ENCODE measurements around the gene SP6.
A peak's percentile ranks its signal among the peaks of the same experiment; 100 is the strongest.

SP6 gene

DNA sequence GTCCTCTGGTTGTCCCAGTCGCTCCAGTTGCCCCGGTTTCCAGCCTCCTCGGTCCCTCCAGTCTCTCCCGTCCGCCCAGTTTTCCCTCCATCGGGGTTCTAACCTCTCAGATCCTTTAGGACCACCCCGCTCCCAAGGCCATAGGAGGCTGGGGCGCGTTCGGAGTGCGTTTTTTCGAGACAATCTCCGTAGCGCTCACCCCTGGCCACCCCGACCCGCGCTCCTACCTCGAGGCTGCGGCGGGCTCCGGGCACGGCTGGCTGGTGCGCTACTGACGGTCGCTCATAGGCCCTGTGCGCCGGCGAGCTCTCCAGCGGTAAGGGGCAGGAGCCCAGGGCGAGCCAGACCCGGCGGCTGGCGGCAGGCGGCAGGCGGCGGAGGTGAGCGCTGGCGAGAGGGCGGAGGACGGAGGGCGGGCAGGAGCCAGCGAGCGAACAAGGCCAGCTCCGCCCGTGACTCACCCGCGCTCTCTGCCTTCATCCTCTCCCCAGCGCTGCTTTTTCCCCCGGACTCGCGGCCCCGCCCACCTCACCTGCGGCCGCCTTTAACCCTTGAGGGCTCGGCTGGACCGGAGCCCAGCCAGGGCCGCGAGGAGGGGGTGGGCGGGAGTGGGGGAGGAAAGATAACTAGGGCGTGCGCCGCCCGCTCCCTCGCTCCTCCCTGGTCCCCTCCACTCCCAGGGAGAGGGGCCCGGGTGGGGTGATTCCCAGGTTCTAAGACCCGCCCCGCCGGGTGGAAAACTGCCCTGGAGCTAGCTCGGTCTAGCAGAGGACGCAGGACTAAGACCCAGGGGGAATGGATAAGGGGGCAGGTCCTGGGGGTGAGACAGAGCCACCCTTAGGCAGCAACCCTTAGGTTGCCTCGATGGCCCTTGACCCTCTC is at the start of gene SP6:
SP6 (minus strand) TSS at position 472 of the 882 bp plus-strand sequence. CDS start 2,734 bp downstream, outside the sequence.
- DNase-seq (ENCODE audit: low spot score), result no peak

DNA sequence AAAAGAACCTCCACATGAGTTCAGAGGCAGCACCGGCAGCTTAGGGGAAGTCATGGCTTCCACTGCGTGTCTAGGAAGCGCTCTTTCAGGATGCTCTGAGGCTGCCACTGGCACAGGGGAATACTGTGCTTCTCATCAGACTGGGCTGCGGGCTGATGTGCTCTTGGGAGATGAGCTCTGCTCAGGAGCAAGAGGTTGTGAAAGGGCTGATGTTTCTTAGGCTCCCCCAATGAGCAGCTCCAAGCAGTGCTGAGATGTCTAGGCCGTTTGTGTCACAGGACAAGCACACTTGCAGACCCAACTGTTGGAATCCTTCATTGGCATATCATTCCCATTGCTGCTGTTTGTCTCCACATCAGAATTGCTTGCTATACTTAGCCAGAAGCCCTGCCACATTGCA is 48.7 kb upstream of the SP6 start:
- DNase-seq (ENCODE audit: low spot score), result no peak

DNA sequence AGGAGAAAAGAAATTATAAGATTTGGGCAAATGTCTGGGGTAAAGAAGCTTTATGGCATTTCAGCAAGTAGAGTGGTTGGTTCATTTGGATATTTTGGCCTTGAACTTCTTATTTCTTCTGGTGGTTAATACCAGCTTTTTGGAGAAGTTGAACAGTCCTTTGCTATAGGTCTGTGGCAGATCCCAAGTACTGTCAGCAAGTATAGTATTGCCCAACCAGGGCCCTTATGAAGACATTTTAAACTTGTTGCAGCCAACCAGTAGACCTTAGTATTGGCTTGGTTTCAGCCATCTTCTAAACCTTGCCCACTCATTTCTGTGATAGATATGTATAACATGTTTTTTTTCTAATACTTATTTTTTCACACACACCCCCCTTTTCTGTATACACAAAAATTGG is 47.3 kb upstream of the SP6 start:
- DNase-seq (ENCODE audit: low spot score), result no peak

DNA sequence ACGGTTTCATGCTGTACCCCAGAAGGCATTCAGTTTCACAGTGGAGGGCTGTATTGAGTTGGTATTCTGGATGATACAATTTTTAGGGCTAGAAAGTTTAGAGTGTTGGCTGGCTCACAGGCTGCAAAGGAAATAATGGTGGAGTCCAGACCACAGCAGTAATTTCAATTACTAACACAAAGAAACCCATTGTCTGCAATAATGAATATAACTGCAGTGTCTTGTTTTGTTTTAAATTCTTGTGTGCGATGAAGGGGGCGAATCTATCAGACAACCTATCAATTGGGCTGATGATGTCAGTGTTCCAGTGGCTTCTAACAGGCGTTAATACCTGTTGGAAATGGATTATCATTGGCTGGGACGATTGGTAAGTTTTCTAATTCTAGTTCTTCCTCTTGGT is 46.6 kb upstream of the SP6 start:
- no peak for DNase-seq (ENCODE audit: low spot score)

DNA sequence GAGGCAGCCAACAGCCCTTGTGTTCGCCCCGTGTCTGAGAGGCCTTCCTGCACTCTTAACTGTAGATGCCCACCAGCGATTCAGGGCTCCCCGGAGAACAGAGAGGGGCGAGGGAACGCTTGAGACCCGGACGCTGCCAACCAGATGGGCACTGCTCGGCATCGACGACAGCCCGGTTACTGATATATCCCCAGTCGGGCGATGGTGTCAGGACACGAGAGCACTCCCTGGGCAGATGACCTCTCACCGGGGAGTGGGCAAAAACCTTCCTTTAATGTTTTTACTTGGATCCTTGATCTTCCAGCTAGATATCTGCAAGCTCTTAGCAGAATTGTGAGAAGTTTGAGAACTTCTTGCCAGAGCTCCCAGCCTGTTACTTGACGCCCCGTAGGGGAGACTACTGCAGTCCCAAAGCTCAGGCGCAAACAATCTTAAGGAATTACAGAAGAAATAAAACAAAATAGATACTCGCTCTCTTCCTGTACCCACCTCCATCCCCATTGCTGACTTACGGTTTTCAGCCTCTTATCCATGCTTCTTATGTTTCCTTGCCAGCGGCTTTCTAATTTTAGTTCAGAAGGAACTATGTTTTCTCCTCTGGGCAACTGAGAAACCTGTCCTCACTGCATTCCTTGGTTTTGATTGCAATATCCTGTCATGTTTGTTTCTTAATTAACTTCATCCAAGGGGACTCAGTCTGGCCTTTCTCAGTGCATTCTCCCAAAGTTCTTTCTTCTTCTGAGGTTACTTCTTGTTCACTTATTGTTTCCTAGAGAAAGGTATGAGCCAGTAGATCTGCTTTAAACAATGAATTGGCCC is 45.9 kb upstream of the SP6 start:
- no peak for DNase-seq (ENCODE audit: low spot score)

DNA sequence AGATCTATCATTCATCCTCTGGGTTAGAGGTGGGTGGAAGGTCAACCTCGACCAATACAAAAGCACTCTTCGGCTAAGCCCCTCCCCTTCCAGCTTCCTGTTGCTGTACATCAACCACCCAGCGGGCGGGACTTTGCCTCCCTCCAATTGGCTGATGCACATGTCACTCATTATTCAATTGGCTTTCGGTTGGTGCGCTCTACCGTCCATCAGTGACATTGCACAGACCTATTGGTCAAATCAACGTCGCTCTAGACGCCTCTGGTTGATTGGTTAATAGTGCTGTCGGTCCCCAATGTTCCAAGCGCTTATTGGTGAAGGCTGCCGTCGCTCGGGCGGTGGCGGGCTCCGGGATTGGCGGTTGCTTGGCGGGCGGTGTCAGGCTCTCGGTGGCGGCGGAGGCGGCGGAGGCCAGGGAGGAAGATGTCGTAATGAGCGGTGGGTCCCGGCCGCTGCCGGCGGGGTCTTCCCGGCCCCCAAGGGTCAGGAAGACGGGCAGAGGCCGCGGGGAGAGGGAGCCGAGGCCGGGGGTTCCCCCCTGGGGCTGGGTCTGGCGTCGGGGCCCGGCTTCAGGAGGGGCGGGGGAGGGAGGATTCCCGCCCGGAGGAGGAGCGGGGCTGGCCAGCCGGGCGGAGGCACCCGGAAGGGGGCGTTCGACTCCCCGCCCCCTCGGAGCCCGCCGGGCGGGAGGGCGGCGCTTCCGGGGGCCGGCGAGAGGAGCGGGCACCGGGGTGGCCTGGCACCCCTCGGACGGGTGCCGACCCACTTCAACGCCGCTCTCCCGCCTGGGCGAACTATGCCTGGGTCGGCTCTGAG is 45.1 kb upstream of the SP6 start, which contains the start of gene SP2:
SP2 (plus strand) TSS at position 381 of the 816 bp plus-strand sequence; CDS start at position 432, 51 bp downstream.
- DNase-seq (ENCODE audit: low spot score), result peak; percentile 100

DNA sequence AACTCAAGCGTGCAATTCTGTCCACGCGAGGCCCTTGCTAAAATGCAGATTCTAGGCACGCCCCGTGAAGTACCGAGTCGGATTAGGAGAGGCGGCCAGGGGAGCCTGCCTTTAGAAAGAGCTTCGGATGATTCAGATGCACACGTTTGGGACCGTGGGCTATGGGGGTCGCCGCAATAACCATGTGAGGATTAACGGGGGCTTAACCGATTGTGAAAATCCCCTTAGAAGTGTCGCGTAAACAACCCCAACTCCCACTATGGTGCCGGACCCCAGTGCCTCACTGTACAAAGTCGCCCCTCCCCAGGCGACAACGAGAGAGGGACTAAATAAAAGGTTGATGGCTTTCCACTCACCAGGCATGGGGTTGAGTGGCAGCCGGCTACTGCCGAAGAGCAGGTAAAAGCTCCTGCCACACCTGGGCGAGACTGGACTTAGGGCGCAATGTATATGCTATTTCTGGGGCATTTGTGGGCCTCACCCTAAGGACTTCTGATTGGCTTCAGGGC is 44.4 kb upstream of the SP6 start:
- no peak for DNase-seq (ENCODE audit: low spot score)

DNA sequence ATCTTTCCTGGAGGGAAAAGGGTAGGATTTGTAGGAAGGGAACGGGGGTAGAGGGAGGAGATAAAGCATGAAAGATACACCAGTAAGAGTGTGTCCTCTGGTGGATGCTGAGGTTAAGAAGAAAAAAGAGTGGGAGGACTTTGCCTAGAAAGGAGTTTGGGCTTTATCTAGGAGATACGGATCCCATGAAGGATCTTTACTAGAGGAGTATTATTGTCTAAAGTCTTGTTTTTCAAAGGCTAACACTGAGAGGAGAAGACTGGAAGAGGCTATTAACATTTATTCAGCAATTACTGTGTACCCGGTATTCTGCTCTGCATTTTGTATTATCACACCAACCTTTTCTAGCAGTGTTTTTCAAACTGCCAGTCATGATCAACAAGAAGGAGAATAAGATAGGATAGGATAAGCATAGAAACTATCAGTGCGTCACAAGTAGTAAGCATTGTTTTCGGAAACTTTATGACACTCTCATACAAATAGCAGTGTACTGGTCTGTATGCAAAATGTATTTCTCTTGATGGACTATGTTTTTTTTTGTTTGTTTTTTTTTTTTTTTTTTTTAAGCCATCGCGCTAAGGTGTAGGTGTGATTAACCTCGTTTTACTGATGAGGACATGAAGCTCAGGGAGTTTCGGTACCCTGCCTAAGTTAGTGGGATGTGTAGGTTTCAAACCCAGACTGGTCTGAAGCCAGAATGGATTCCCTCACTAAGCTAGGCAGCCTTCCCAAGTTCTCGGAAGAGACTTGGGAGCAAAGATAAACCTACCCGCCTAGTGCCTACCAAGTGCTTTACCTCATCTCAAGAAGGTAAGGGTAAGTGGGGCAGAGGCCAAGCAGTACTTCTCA is 43.8 kb upstream of the SP6 start:
- DNase-seq (ENCODE audit: low spot score), result no peak

DNA sequence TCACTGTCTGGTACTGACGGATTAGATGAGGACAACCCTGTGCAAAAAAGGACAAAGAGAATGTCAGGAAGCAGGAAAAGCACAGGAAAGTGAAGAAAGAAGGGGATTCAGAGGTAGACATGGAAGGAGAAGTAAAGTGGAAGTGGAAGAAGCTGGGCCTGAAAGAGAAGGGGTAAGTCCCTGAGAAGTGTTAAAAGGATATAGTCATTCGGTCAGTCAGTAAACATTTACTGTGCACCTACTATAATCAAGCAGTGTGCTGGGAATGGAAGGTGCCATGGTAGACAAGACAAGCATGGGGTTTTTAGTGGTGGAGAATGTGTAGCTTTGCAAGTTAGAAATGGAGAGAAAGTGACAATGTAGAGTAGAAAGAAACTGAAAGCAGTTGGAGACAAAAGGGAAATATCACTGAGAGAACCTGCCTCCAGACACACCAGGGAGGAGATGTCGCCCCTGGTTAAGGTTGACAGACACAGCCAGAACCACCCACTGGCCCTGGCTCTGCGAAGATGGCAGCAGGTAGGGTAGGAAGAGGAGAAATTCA is 40.7 kb upstream of the SP6 start:
- no peak for DNase-seq (ENCODE audit: low spot score)

DNA sequence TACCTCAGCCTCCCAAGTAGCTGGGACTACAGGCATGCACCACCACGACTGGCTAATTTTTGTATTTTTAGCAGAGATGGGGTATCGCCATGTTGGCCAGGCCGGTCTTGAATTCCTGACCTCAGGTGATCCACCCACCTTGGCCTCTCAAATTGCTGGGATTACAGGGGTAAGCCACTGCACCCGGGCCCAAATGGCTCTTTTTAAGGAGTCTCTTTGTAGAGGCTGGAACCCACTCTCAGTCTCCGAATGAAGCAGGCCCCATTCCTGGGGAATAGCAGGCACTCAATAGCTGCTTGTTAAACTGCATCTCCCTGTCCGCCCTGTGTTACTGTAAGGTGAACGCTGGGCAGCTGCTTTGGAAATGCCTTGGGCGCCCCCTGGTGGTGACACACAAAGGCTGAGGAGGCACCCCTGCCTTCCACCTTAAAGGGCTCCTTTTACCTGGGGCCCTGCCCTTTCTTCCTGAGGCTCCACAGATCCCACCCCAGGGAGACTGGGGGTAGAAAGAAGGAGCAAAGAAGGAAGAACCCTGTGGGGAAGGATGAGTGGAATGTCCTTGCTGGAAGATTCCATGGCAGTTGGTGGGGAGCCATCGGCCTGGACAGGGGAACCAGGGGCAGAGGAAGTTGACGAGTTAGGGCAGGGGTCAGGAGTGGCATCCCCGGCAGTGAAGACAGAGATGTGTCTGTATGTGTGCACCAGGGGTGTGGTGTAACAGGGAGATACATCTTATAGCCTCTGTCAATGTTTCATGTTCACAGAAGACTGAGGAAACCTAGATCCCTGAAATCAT is 39.0 kb upstream of the SP6 start:
- DNase-seq (ENCODE audit: low spot score), result peak; percentile 87

DNA sequence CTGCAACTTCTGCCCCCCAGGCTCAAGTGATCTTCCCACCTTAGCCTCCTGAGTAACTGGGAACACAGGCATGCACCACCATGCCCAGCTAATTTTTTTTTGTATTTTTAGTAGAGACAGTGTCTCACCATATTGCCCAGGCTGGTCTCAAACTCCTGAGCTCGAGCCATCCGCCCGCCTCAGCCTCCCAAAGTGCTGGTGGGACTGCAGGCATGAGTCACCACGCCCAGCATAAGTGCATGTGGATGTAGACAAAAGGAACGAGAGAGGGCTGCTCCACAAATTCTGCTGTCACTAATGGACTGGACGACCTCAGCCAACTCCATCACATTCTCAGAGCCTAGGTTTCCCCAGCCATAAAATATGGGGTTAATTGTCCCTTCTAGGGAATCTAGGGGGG is 37.3 kb upstream of the SP6 start:
- DNase-seq (ENCODE audit: low spot score), result no peak

DNA sequence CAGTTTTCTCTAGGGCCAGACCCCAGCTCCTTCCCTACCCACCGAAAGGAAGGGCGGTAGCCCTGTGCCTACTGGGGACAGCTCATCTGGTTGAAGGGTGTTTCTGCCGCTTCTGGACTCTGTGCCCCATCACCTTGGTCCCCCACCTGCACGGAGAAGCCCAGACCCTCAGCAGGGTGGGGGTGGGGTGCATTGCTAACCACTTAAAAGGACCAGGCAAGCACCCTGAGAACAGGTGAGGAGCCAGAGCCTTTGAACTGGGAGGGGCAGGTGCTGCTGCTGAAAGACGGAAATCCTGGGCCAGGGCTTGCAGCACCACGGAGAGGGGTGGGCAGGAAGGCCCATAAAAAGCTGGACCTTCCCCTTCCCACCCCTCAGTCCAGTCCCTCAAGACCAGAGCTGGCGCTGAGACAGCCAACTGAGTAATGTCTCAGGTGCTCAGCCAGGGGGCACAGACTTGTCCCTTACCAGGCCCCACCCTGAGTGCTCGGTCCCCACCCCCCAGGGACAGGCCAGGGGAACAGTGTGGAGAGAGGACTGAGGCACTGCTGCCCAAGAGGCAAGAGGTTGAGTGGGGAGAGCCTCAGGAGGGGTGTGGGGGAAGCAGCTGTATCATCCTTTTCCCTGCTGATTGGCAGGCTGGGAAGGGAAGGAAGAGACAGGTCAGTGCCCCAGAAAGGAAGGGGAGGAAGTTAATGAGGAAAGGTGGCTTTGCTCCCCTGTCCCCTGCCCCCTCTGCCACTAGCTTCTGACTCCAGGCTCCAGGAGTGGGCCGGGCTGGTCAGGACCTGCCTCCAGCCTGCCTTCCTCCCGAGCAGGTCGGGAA is 34.2 kb upstream of the SP6 start:
- DNase-seq (ENCODE audit: low spot score), result no peak

DNA sequence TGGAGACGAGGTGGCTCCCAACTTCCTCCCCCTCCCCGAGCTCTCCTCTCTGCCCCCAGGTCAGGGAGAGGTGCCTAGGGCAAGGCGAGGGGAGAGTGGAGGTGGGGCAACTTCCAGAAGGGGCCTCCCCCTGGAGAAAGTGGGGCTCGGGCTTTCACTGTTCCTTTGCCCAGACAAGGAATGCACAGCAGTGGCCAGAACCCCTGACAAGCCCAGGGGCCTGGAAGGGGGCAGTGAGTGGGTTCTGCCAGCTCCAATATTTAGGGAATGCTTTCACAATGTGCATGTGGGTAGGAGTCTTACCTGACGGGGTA is 33.4 kb upstream of the SP6 start:
- DNase-seq (ENCODE audit: low spot score), result no peak

DNA sequence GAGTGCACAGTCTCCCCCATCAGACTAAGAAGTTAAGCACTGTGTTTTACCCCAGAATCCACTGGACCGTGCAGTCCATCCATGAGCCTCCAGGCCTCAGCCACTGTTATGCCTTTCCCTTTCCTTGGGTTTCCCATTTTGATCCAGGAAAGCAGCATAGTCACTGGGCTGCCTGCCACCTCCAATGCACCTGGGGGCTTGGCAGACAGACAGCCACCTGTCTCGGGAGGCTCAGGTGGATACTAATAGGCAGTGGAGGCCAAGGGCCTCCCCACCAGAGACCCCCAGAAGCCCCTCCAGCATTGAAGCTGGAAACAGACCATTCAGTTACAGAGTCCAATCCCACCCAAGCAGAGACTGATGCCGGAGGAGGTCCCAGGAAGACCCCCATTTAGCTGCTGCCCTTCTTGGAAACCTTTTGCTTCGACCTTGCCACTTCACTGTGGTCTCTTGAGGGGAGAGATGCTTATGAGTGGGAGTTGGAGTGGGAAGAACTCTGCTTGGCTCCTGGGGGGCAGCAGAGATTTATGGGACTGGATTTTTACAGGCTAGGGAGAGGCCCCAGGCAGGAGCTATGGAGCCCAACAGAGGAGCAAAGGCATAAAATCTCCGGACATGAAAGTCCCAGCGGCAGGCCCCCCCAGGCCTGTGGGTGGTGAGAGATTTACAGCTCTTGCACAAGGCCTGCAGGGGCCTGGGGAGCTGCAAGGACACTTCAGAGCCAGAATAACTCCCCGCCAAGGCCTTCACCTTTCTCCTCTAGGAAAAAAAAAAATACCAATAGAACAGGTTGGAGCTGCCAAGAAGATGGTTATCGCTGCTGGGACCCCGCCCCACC is 32.8 kb upstream of the SP6 start:
- DNase-seq (ENCODE audit: low spot score), result no peak

DNA sequence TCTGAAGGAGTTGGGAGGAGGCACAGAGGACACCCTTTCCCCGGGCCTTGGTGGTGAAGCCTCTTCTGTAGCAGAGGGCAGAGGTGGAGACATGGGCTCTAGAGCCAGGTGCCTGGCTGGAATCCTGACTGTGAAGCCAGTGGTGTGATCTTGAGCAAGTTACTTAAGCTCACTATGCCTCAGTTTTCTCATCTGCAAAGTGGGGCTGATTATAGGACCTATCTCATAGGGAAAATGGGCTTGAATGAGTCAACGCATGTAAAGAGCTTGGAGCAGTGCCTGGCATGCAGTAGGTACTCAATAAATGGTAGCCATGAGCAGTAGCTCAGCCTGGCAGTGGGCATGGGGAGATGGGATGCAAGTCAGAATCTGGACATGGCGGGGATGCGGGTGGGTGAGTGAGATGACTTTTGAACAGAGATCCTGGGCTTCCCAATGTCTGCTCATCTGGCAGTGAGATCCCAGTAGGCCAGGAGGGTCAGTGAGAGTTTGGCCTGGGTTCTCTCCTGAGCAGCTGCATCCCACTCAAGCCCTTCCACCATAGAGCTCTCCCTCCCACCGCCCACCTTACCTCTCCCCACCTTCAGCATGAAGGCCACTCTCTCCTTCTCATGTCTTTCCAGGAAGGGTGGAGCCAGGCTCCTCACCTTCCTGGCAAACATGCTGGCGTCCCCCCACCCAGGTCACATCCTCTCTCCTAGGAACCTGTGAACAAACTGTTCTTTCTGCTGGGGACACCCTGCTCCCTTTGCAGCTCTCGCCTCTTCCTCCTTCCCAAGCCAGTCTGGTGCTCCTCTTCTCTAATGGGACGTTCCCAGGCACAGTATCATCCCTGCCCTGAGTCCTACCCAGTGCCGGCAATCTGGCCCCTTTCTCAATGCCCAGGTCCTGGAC is 32.0 kb upstream of the SP6 start:
- no peak for DNase-seq (ENCODE audit: low spot score)

DNA sequence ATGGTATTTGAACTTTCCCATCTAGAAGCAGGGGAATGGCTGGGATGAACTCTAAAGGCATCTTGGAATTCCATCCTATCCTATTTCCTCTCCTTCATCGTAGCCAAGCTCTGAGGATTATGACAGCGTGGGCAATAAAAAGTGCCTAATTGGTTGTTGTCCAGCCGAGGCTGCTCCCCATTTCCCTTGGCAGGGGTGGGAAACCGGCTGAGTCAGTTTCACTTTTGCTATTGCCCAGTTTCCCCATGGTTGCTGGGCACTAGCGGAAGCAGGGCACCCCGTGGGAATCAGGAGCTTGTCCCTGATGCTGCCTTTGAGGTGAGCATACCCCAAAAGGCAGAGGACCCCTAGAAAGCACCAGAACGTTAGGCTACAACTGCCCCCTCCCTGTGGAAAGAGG is 31.3 kb upstream of the SP6 start:
- DNase-seq (ENCODE audit: low spot score), result no peak

DNA sequence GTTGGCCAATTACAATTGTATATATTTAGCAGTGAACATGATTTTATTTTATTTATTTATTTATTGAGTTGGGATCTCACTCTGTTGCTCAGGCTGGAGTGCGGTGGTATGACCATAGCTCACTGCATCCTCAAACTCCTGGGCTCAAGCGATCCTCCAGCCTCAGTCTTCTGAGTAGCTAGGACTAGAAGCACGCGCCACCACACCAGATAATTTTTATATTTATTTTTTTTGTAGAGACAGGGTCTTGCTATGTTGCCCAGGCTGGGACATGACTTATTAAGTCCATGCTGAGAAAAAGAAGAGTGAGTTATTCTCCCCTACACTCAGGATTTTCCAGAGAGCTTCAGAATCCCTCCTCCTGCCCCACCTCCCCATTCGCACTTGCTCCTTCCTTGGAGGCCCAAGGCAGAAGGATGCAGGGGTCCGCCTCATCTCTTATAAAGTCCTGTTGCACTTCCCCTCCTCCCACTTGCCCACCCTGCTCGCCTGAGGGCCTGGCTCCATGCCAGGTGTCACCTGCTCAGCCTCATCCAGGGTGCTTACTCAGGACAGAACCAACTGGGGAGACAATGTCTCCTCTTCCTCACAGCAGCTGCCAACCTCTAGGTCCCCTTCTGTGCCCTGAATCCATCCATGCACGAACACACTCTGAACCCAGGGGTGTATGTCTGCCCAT is 29.0 kb upstream of the SP6 start:
- no peak for DNase-seq (ENCODE audit: low spot score)
